ENCODE measurements around the gene G6PC1.

- TF ChIP-seq CTCF (IDR thresholded peaks at IDR 0.05): no peak
- no peak for TF ChIP-seq POLR2A (IDR thresholded peaks at IDR 0.05; ENCODE audit: low read depth)
- no peak for TF ChIP-seq EP300 (IDR thresholded peaks at IDR 0.05)
These were observed 43.2 kb upstream of the G6PC1 start for GRCh38 chr17:42857389-42857788.
